Esophagus muscularis mucosa (tissue), 3 donors: ENCODE measurements around the gene AHRR.
"Not testable (repeated sequence)": the region's sequence is repeated elsewhere in the genome, so short reads cannot be mapped to it uniquely, and the experiment has no call there.

Experiments used
- CTCF ChIP-seq, 3 experiments: fragments of 200-600 bp in 2 of 3; fragments of 450-650 bp in 1 of 3; sonication (generic) in 2 of 3; IDR thresholded peaks; one replicate each; pipeline ENCODE4 v1.5.1; 2017 to 2019; ENCODE audit warnings: antibody characterized with exemption in 3 of 3, mild to moderate bottlenecking in 2 of 3, moderate library complexity in 1 of 3
- POLR2A ChIP-seq: fragments of 450-650 bp; IDR thresholded peaks from one replicate; pipeline ENCODE4 v1.6.1; 2017; ENCODE audit warnings: antibody characterized with exemption, moderate library complexity, mild to moderate bottlenecking, low read depth
- POLR2AphosphoS5 ChIP-seq, 2 donors: sonication (generic); formaldehyde crosslinking; IDR thresholded peaks; one replicate each; pipeline ENCODE4 v1.6.1; 2017; ENCODE audit warnings: antibody characterized with exemption in 2 of 2

- TF ChIP-seq CTCF (IDR thresholded peaks at IDR 0.05); POLR2A; POLR2AphosphoS5 (IDR thresholded peaks at IDR 0.05): not testable (repeated sequence)
Measured at GRCh38 chr5:274346-274745, 47.2 kb upstream of the AHRR start.
